Measurements from ENCODE around the gene PLA2G5. TPM values are rescaled to one million over a fixed set of nuclear protein-coding genes. Genes with fewer than 3 reads are reported as not detected.

The PLA2G5 gene
- total and polyA plus RNA-seq, 2 of the 8 experiments (the other 6 are each of a cell fraction or from before 2014, with no cell fraction given) = 0.05 TPM; not detected in 1

- CTCF ChIA-PET (ENCODE audit: partially characterized antibody) = interaction anchor here (0.9 to 4.1 kb wide), 4 partner anchors 12 to 132 kb away, joined by 3 to 23 read pairs (median 10); no protein-coding TSS in a partner anchor
- TF ChIP-seq KDM1A (IDR thresholded peaks at IDR 0.05; ENCODE audit: borderline replicate concordance, low read length) = no peak
- TF ChIP-seq NANOG (IDR thresholded peaks at IDR 0.05; ENCODE audit: insufficient read depth, low read depth, low read length, poor library complexity, severe bottlenecking) = no peak
- no peak for TF ChIP-seq EGR1 (IDR thresholded peaks at IDR 0.05; ENCODE audit: borderline replicate concordance, low read depth, low read length)
- no peak for TF ChIP-seq TCF12 (IDR thresholded peaks at IDR 0.05; ENCODE audit: low read depth, low read length)
- no peak for TF ChIP-seq GTF2F1 (IDR thresholded peaks at IDR 0.05; ENCODE audit: borderline replicate concordance, low read depth, low read length)
- TF ChIP-seq, protein P1, sequence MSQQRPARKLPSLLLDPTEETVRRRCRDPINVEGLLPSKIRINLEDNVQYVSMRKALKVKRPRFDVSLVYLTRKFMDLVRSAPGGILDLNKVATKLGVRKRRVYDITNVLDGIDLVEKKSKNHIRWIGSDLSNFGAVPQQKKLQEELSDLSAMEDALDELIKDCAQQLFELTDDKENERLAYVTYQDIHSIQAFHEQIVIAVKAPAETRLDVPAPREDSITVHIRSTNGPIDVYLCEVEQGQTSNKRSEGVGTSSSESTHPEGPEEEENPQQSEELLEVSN (IDR thresholded peaks at IDR 0.05) = no peak
- no peak for TF ChIP-seq SP2 (IDR thresholded peaks at IDR 0.05; ENCODE audit: low read length)
- TF ChIP-seq SP4 (IDR thresholded peaks at IDR 0.05; ENCODE audit: low read length) = no peak
- no peak for TF ChIP-seq BRCA1 (IDR thresholded peaks at IDR 0.05; ENCODE audit: low read depth, low read length)
- TF ChIP-seq, protein P2, sequence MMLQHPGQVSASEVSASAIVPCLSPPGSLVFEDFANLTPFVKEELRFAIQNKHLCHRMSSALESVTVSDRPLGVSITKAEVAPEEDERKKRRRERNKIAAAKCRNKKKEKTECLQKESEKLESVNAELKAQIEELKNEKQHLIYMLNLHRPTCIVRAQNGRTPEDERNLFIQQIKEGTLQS (IDR thresholded peaks at IDR 0.05; ENCODE audit: insufficient read depth, low read depth, low read length) = no peak
- no peak for TF ChIP-seq CHD2 (IDR thresholded peaks at IDR 0.05; ENCODE audit: low read length)
- TF ChIP-seq SIX5 (IDR thresholded peaks at IDR 0.05; ENCODE audit: low read depth, low read length) = no peak
- no peak for TF ChIP-seq RXRA (IDR thresholded peaks at IDR 0.05; ENCODE audit: insufficient read depth, low read depth, low read length)
Measured at GRCh38 chr1:20126806-20127440, 56.9 kb downstream of the PLA2G5 start.

More at GRCh38 chr1:20126806-20127440, 56.9 kb downstream of the PLA2G5 start:
- H3K79me1 ChIP-seq (ENCODE audit: low read depth, low read length) = no peaks in the 10 kb centered on the region
- H4K8ac ChIP-seq (ENCODE audit: extremely low read depth, insufficient read depth, low read length) = no peak overlapping the region
- H3K4me1 ChIP-seq (replicated peaks in 1 of 4; ENCODE audit: control insufficient read depth in 3 of 4, insufficient read depth in 4 of 4, low read length in 3 of 4) = no peaks in the 10 kb centered on the region
- no peak overlapping the region for H4K5ac ChIP-seq (ENCODE audit: insufficient read length, low read depth, low read length)
- no peak overlapping the region for H3K9ac ChIP-seq (replicated peaks in 1 of 4; ENCODE audit: extremely low read depth in 1 of 4, low read depth in 3 of 4, low read length in 3 of 4)
- H2BK12ac ChIP-seq (ENCODE audit: low read depth, low read length) = no peak overlapping the region
- H3K9me3 ChIP-seq (ENCODE audit: insufficient read depth in 2 of 2, low read depth in 1 of 2, low read length in 1 of 2) = peaks cover 0 to 3% of the 10 kb centered on the region in 2 experiments; a peak in 2 of 4 replicates
- no peak overlapping the region for H4K91ac ChIP-seq (replicated peaks; ENCODE audit: insufficient read length, low read length)
- no peak overlapping the region for H2BK15ac ChIP-seq (ENCODE audit: low read length)
- H3K36me3 ChIP-seq (ENCODE audit: control insufficient read depth in 2 of 4, insufficient read depth in 4 of 4, low read length in 3 of 4) = no peaks in the 10 kb centered on the region
- DNase-seq (ENCODE audit: low read depth in 1 of 2, low spot score in 2 of 2) (no peak), FAIRE-seq (no peak)
- H3K27me3 ChIP-seq (replicated peaks in 1 of 4; ENCODE audit: control insufficient read depth in 3 of 4, extremely low read depth in 1 of 4, insufficient read depth in 3 of 4, low read length in 3 of 4) = no peaks in the 10 kb centered on the region
- H3K4ac ChIP-seq (replicated peaks; ENCODE audit: insufficient read length, low read depth, low read length) = no peak overlapping the region
- H3K56ac ChIP-seq (replicated peaks; ENCODE audit: insufficient read length, low read depth, low read length) = no peak overlapping the region
- no peak overlapping the region for H3K23ac ChIP-seq (ENCODE audit: insufficient read length)
- no peak overlapping the region for H3K18ac ChIP-seq (ENCODE audit: extremely low read depth, low read length)
- no peak overlapping the region for H2BK120ac ChIP-seq (replicated peaks; ENCODE audit: low read depth, low read length)
- no peak overlapping the region for H3K4me3 ChIP-seq (ENCODE audit: extremely low read depth in 1 of 4, insufficient read depth in 2 of 4, low read depth in 3 of 4, low read length in 4 of 4)
- H3K27ac ChIP-seq (ENCODE audit: low read depth, low read length) = no peak overlapping the region
- 89% methylated on average over 10 of the region's 10 CpGs; no CpG with 5 or more reads in 1 of the 2 experiments for WGBS, 2 experiments (ENCODE audit: extremely low coverage in 1 of 2, insufficient coverage in 1 of 2, insufficient read length in 1 of 2, insufficient replicate concordance in 2 of 2, low coverage in 1 of 2, low lambda C conversion rate in 2 of 2, missing lambda C conversion rate in 1 of 2)
- H2BK5ac ChIP-seq (ENCODE audit: low read depth, low read length) = no peak overlapping the region
- H2AFZ ChIP-seq (ENCODE audit: low read length) = no peak overlapping the region
- H3K23me2 ChIP-seq (ENCODE audit: low read depth, low read length) = peaks cover 2% of the 10 kb centered on the region; the same call in 1 of the 2 replicates
- no peak overlapping the region for H2AK5ac ChIP-seq (ENCODE audit: low read depth, low read length)
- H3K4me2 ChIP-seq (ENCODE audit: insufficient read depth in 1 of 2, low read depth in 2 of 2, low read length in 2 of 2) = no peak overlapping the region
- no peak overlapping the region for H2BK20ac ChIP-seq (ENCODE audit: low read length)
- no peak overlapping the region for H3K14ac ChIP-seq (ENCODE audit: insufficient read length)
- POLR2A ChIA-PET (ENCODE audit: partially characterized antibody) = no interaction called here
- no peaks in the 10 kb centered on the region for H3K79me2 ChIP-seq (ENCODE audit: control insufficient read depth in 1 of 2, insufficient read depth in 2 of 2, low read length in 2 of 2)
- H4K20me1 ChIP-seq (replicated peaks in 1 of 2; ENCODE audit: control insufficient read depth in 1 of 2, insufficient read depth in 2 of 2, low read length in 2 of 2) = no peaks in the 10 kb centered on the region
